Ishikawa (cell line): ENCODE results near the gene HNRNPM.

Source experiments
- EP300 ChIP-seq: IDR thresholded peaks from 2 replicates; pipeline ENCODE4 v1.6.1; 2012; ENCODE audit warnings: borderline replicate concordance
- FOXM1 ChIP-seq: IDR thresholded peaks from 2 replicates; pipeline ENCODE4 v1.6.1; 2012; ENCODE audit warnings: low read depth, borderline replicate concordance
- NFIC ChIP-seq: IDR thresholded peaks from 2 replicates; pipeline ENCODE4 v1.6.1; 2012
- REST ChIP-seq: IDR thresholded peaks from 2 replicates; pipeline ENCODE4 v1.6.1; 2012; ENCODE audit warnings: low read depth, mild to moderate bottlenecking
- TAF1 ChIP-seq: IDR thresholded peaks from 2 replicates; pipeline ENCODE4 v1.6.1; 2012; ENCODE audit warnings: low read depth, mild to moderate bottlenecking
- TCF12 ChIP-seq: IDR thresholded peaks from 2 replicates; pipeline ENCODE4 v1.6.1; 2012; ENCODE audit warnings: low read depth
- TEAD4 ChIP-seq: IDR thresholded peaks from 2 replicates; pipeline ENCODE4 v1.6.1; 2012
- YY1 ChIP-seq: IDR thresholded peaks from 2 replicates; pipeline ENCODE4 v1.6.1; 2012; ENCODE audit warnings: low read depth
- ZBTB7A ChIP-seq: IDR thresholded peaks from 2 replicates; pipeline ENCODE4 v1.6.1; 2012; ENCODE audit warnings: low read depth
- TF ChIP-seq, protein P1 (sequence below): IDR thresholded peaks from 2 replicates; pipeline ENCODE4 v1.6.1; 2012

DNA sequence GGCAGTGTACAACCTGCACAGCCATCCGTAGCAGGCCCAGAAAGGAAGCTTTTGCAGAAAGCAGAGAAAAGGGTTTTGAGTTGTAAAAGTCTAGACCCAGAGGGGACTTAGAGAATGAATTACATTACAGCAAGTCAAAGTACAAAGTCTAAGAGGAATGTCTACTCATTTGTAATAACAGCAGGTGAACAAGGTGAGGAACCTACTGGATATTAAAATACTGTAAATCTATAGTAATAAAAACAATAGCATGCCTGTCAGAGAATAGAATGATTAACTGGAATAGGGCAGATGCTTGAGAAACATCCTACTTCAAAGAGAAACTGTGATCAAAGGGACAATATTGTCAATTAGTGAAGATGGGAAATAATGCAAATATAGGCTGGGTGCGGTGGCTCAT is 87.5 kb downstream of the HNRNPM start:
- TF ChIP-seq YY1 (no peak), EP300 (no peak), FOXM1 (no peak), ZBTB7A (no peak), TEAD4 (no peak), TAF1 (no peak), REST (no peak), NFIC (no peak), TCF12 (no peak)
- TF ChIP-seq, protein P1, sequence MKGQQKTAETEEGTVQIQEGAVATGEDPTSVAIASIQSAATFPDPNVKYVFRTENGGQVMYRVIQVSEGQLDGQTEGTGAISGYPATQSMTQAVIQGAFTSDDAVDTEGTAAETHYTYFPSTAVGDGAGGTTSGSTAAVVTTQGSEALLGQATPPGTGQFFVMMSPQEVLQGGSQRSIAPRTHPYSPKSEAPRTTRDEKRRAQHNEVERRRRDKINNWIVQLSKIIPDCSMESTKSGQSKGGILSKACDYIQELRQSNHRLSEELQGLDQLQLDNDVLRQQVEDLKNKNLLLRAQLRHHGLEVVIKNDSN, result no peak
